Thymus (tissue), 11 donors: ENCODE data around the gene RAD51B. TPM values are rescaled to one million over a fixed set of nuclear protein-coding genes. Genes with fewer than 3 reads are reported as not detected.
A peak's percentile ranks its signal among the peaks of the same experiment; 100 is the strongest.

Experiments
- DNase-seq, 9 donors: peaks; one replicate each; pipeline ENCODE4 v3.0.0-alpha.2; 2013; ENCODE audit warnings: low spot score in 9 of 9, low read depth in 6 of 9, missing footprints in 1 of 9
- H3K27ac ChIP-seq, 2 donors: one replicate each; pipeline ENCODE4 v1.5.1; 2013; ENCODE audit warnings: control low read depth in 1 of 2, low read depth in 1 of 2, low read length in 1 of 2, mild to moderate bottlenecking in 1 of 2, moderate library complexity in 1 of 2
- H3K27me3 ChIP-seq, 2 donors: one replicate each; pipeline ENCODE4 v1.5.1; 2013; ENCODE audit warnings: low read length in 1 of 2; ENCODE audit not compliant: control insufficient read depth in 2 of 2, insufficient read depth in 1 of 2
- H3K36me3 ChIP-seq, 2 donors: one replicate each; pipeline ENCODE4 v1.5.1; 2013; ENCODE audit warnings: low read length in 1 of 2, mild to moderate bottlenecking in 1 of 2, moderate library complexity in 1 of 2; ENCODE audit not compliant: control insufficient read depth in 2 of 2, insufficient read depth in 2 of 2
- H3K4me1 ChIP-seq, 2 donors: one replicate each; pipeline ENCODE4 v1.5.1; 2013; ENCODE audit warnings: low read length in 2 of 2; ENCODE audit not compliant: control insufficient read depth in 2 of 2, insufficient read depth in 2 of 2
- H3K4me3 ChIP-seq, 2 donors: one replicate each; pipeline ENCODE4 v1.5.1; 2013; ENCODE audit warnings: low read length in 2 of 2, control low read depth in 1 of 2, mild to moderate bottlenecking in 1 of 2
- H3K9me3 ChIP-seq, 2 donors: one replicate each; pipeline ENCODE4 v1.5.1; 2013; ENCODE audit warnings: low read length in 1 of 2, mild to moderate bottlenecking in 1 of 2; ENCODE audit not compliant: control insufficient read depth in 2 of 2, insufficient read depth in 1 of 2
- WGBS: extraction: QIAGEN DNeasy Blood & Tissue Kit; methylation state at CpG from one replicate; pipeline ENCODE4 v1.1.7; 2013; 5-methylcytosine and 5-hydroxymethylcytosine counted together
- polyA plus RNA-seq: library from polyadenylated mRNA; stranded (reverse); fragments of 200-250 nt; gene quantifications from one replicate; pipeline ENCODE4 v1.2.3, GENCODE V29; 2013
- total RNA-seq: library from RNA; stranded (reverse); fragments of 120-200 nt; gene quantifications from one replicate; pipeline ENCODE4 v1.2.4, GENCODE V29; 2013
- donor health status: healthy.

Gene RAD51B
- total and polyA plus RNA-seq, 2 donors = 7.8 to 17.8 TPM

DNA sequence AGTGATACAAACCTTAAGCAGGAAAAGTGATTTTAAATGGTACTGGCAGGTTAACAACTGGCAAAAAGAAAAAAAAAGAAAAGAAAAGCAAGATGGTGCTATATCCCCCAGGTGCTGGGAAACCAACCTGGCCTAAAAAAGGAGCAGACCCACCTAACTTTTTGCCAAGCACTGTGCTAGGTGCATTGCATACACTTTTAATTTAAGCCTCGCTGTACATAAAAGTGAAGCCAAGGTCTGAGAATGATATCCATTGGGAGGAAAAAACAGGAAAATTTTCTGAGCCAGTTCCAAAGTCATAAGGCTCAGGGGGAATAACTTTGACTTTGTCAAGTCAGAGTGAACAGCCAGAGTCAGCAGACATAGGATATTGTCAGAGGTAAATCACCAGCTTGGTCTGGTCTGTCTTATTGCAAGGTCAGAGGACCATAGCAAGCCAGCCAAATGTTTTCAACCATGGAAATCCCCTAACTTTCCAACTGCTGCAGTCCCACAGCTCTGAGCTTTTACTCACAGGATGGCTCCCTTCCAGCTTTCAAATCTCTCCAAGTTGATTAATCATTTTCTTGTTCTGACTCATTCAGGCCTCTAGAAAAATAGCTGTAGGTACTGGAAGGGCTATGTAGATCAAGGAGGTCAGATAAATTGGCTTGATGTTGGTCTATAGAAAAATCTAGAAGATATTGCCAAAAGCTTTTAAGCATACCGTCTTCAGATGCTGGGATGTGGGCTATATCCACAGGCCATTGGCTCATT lies 412.9 kb downstream of the RAD51B start:
- Histone ChIP-seq H3K9me3 (no peaks in the 10 kb centered on the region), H3K36me3 (no peaks in the 10 kb centered on the region), H3K27me3 (no peaks in the 10 kb centered on the region), H3K27ac (peak overlapping the region; percentile 64 to 77), H3K4me3 (no peak overlapping the region), H3K4me1 (peaks cover 0 to 4% of the 10 kb centered on the region in 2 donors)
- 88% methylated on average over 2 of the region's 2 CpGs for WGBS
- peak in 2 of 9 donors; percentile 36 to 61 for DNase-seq

- no peak for DNase-seq
- Histone ChIP-seq H3K27me3 (no peaks in the 10 kb centered on the region), H3K36me3 (no peaks in the 10 kb centered on the region), H3K27ac (peak overlapping the region in 1 of 2 donors; percentile 77), H3K4me3 (no peak overlapping the region), H3K9me3 (no peaks in the 10 kb centered on the region), H3K4me1 (peaks cover 0 to 6% of the 10 kb centered on the region in 2 donors)
Observed at GRCh38 chr14:68233101-68233784, 413.7 kb downstream of the RAD51B start.

DNA sequence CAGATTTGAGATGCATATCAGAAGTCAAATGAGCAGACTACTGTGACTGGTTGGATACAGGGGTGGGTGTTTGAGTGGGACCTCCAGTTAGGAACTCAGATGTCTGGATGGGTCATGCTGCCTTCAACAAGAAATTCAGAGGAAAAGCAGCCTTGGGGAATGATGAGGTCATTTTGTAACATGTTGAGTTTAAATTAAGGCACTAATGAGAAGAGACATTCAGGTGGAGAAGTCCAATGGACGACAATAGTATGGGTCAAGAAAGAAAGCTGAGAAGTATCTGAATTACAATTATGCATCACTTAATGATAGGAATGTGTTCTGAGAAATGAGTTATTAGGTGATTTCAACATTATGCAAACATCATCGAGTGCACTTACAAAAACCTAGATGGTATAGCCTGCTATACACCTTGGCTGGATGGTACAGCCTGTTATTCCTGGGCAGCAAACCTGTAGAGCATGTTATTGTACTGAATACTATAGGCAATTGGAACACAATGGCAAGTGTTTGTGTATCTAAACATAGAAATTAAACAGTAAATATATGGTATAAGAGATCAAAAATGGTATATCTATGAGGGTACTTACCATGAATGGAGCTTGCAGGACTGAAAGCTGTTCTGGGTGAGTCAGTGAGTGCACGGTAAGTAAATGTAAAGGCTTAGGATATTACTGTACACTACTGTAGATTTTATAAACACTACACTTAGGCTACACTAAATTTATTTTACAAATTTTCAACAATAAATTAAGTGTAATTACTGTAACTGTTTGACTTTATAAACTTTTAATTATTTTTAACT lies 414.7 kb downstream of the RAD51B start:
- Histone ChIP-seq H3K9me3 (no peaks in the 10 kb centered on the region), H3K4me3 (no peak overlapping the region), H3K4me1 (peaks cover 5 to 16% of the 10 kb centered on the region in 2 donors), H3K27ac (peak overlapping the region; percentile 53 to 77), H3K27me3 (no peaks in the 10 kb centered on the region), H3K36me3 (no peaks in the 10 kb centered on the region)
- no peak for DNase-seq
- WGBS = 96% methylated on average over 3 of the region's 3 CpGs

DNA sequence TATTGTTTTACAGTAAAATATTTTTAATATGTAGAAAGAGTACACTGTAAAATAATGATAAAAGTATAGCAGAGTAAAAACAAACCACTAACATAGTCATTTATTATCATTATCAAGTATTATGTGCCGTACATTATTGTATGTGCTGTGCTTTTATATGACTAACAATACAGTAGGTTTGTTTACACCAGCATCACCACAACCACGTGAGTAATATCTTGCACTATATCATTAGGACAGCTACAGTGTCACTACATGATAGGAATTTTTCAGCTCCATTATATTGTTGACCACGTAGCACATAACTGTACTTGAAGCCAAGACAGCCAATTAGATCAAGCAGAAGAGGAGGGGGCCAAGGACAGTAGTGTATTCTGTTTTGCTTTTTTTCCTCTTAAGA lies 415.4 kb downstream of the RAD51B start:
- no peak for DNase-seq
- WGBS = 97% methylated on average over 3 of the region's 3 CpGs
- Histone ChIP-seq H3K36me3 (no peaks in the 10 kb centered on the region), H3K9me3 (no peaks in the 10 kb centered on the region), H3K27ac (no peak overlapping the region), H3K27me3 (no peaks in the 10 kb centered on the region), H3K4me1 (peaks cover 12 to 23% of the 10 kb centered on the region in 2 donors), H3K4me3 (no peak overlapping the region)

DNA sequence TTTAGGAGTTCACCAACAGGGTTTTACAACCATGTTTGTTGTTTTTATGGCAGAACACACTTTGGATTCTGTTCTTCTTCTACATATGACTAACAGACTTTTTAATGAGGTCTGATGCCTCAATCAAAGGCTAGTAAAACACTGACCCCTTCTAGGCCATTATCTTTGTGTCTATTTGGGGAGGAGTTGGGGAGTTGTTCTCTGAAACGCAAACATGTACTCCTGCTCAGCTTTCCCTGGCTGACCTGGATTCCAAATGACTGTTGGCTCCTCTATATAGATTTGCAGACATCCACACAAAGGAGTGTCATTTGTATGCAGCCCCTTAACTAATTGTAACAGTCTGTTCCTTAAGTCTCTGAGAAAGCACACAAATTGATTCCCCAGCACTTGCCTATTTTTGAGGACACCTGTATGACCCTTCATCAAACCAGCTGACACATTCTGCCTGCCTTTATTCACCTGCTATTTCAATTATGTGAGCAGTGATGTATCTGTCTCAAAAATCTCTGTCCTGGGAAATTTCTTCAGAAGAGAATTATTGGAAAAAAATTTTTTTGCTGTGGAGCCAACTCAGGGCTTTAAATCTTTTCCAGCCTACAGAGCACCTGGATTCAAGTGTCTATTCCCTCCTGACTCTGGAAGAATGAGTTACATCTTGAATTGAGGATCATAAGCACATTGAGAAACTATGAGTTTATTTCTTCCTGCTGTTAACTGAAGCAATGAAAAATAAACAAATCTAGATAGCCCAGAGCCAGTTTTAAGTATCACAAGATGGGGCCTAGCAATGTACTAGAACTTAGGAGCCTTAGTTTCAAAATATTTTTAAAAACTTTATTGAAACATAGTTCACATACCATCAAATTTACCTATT lies 417.2 kb downstream of the RAD51B start:
- Histone ChIP-seq H3K4me1 (peaks cover 14 to 36% of the 10 kb centered on the region in 2 donors), H3K36me3 (no peaks in the 10 kb centered on the region), H3K9me3 (no peaks in the 10 kb centered on the region), H3K27ac (peak overlapping the region in 1 of 2 donors; percentile 50), H3K4me3 (no peak overlapping the region), H3K27me3 (no peaks in the 10 kb centered on the region)
- no peak for DNase-seq
- 95% methylated on average over 1 of the region's 1 CpG for WGBS

DNA sequence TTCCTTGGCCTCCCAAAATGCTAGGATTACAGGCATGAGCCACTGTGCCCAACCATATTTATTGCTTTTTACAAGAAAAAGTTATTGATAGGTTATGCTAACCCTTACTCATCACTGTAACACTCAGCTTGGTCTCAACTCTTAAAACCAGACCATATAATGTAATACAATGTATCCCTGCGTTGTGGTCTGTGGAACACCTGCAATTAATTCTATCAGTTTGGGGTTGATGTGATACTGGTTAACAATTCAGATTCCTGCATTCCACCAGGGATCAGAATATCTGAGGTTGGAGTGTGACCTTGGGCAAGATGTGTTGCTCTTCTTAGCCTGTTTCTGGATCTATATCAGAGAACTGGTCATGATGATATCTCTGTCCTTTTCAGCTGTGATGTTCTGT lies 419.0 kb downstream of the RAD51B start:
- Histone ChIP-seq H3K27me3 (no peaks in the 10 kb centered on the region), H3K4me3 (no peak overlapping the region), H3K9me3 (no peaks in the 10 kb centered on the region), H3K27ac (peak overlapping the region in 1 of 2 donors; percentile 75), H3K4me1 (peaks cover 17 to 40% of the 10 kb centered on the region in 2 donors), H3K36me3 (no peaks in the 10 kb centered on the region)
- DNase-seq = no peak
- WGBS = 87% methylated on average over 1 of the region's 1 CpG

GRCh38 chr14:68238976-68239375 lies 419.4 kb downstream of the RAD51B start:
- Histone ChIP-seq H3K27ac (peak overlapping the region; percentile 47 to 75), H3K4me1 (peaks cover 17 to 40% of the 10 kb centered on the region in 2 donors), H3K4me3 (no peak overlapping the region), H3K36me3 (no peaks in the 10 kb centered on the region), H3K27me3 (no peaks in the 10 kb centered on the region), H3K9me3 (no peaks in the 10 kb centered on the region)
- DNase-seq = peak in 3 of 9 donors; percentile 35 to 64 (median 41)
- WGBS = 42% methylated on average over 3 of the region's 3 CpGs

DNA sequence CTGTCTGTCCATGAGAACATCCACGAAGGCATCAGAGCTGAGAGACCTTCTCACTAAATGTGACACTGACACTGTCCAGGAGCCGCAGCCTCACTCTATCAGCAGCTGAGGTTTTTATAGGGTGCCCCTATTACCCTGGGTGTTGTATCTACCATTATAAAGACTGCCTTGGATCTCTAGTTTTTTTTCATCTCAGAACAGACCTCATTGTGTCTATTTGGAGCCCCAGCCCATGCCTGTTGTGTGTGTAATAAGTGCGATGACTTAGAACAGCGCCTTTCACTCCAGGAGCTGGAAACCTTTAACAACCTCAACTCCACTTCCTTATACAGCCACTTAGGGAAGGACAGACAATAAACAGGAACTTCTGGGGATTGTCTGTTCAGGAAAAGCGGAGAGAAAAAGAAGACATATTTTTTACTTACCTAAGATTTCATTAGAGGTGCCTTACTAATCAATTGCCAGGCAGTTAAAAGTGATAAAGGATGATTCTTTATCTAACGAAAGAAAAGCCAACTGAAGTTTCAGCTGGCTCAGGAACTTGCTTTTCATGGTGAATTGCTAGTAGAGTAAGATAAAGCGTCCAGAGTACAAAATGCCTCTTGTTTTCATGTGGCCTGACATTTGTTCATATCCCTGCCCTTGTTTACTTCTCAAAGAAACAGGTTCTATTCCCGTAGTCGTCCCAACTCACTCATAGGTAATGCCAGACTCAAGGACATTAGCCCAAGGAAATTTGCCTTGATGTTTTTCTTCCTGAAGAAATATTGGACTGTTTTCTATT lies 420.6 kb downstream of the RAD51B start:
- peaks cover 19 to 46% of the 10 kb centered on the region in 2 donors for H3K4me1 ChIP-seq
- WGBS = 93% methylated on average over 9 of the region's 9 CpGs

More for the DNA sequence above, 420.6 kb downstream of the RAD51B start:
- Histone ChIP-seq H3K36me3 (no peaks in the 10 kb centered on the region), H3K27me3 (no peaks in the 10 kb centered on the region), H3K27ac (peak overlapping the region; percentile 47 to 75), H3K4me3 (no peak overlapping the region), H3K9me3 (no peaks in the 10 kb centered on the region)
- no peak for DNase-seq
